Epidermal melanocyte (primary cell): ENCODE measurements around the gene TTC16.
"Not testable (repeated sequence)": the region's sequence is repeated elsewhere in the genome, so short reads cannot be mapped to it uniquely, and the experiment has no call there.

Experiments used
- DNase-seq: peaks from one replicate; pipeline ENCODE4 v3.0.0; 2011; ENCODE audit warnings: low spot score; ENCODE audit not compliant: insufficient read length

The TTC16 gene

GRCh38 chr9:127739614-127740330 lies 23.9 kb downstream of the TTC16 start:
- no peak for DNase-seq

DNA sequence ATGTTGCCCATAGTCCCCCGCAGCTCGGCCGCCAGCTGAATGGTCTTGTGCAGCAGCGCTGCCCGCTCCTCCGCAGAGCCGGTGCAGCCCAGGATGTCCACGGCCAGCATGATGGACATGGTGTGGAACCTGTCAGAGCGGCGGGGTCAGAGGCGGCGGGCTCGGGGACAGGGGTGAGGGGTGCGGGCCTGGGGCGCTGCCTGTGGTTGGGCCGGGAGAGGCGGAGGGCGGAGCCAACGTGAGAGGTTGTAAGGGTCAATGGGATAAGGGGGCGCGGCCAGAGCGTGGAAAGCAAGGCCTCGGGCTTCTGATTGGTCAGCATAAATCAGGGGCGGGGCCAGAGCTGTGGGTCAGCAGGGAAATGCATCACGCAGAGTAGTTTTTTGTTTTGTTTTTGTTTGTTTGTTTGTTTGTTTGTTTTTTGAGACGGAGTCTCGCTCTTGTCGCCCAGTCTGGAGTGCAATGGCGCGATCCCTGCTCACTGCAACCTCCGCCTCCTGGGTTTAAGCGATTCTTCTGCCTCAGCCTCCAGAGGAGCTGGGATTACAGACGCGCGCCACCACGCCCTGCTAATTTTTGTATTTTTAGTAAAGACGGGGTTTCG lies 26.1 kb downstream of the TTC16 start:
- DNase-seq = peak; percentile 74

- peak; percentile 86 for DNase-seq
Observed at GRCh38 chr9:127742435-127743088, 26.7 kb downstream of the TTC16 start.

DNA sequence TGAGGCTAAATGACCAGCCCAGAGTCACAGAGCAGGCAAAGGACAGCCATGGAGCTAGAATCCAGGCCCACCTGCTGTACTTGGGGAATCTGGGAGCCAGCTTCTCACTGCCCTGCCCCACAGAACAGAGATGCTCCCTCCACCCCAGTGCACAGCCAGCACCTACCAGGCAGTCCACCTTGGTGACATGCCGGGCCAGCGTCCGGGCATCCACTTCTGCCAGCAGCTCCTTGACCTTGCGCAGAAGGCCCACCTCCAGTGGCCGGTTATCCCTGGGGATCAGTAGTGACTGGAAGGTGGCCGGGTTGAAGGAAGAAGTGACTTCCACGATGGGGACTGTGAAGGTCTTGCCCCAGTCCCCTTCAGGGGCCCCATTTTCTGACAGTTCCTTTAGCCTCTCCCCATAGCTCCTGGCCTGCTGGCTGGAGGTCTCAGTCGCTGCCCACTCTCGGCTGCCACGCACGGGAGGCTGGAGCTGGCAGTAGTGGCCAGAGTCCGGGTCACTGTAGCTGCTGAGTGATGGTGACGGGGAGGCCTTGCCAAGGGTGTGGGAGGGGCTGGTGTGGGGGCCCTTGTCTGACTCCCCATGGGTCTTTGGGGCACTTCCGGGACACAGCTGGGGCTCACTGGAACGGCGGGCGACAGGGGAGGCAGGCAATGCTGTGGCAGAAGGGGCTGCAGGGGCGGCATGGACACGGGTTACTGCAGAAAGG lies 28.7 kb downstream of the TTC16 start:
- DNase-seq = no peak

DNA sequence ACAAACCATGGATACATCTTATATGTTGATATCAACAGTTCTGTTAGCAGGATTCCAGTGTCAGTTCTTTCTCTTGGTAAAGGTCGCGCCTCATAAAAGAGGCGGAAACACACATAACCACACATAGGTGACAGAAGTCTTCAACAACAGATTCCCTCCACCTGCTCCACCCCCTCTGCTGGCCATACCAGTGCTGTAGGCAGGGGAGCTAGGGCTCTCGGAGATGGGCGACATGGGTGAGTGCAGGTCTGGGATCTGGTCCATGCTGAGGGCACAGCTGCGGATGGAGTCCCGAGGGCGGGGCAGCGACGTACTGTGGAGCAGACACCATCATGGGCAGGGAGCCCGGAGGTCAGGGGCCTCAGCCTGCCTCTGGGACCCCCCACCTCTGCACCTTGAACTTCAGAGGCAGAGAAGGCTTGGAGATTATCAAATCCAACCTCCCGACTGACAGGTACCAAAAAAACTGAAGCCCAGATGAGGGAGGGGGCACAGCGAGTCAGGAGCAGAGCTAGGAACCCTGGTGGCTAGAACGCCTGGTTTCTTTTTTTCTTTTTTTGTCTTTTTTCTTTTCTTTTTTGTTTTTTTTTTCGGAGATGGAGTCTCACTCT lies 31.2 kb downstream of the TTC16 start:
- no peak for DNase-seq

GRCh38 chr9:127749090-127749787 lies 33.4 kb downstream of the TTC16 start:
- DNase-seq = no peak

DNA sequence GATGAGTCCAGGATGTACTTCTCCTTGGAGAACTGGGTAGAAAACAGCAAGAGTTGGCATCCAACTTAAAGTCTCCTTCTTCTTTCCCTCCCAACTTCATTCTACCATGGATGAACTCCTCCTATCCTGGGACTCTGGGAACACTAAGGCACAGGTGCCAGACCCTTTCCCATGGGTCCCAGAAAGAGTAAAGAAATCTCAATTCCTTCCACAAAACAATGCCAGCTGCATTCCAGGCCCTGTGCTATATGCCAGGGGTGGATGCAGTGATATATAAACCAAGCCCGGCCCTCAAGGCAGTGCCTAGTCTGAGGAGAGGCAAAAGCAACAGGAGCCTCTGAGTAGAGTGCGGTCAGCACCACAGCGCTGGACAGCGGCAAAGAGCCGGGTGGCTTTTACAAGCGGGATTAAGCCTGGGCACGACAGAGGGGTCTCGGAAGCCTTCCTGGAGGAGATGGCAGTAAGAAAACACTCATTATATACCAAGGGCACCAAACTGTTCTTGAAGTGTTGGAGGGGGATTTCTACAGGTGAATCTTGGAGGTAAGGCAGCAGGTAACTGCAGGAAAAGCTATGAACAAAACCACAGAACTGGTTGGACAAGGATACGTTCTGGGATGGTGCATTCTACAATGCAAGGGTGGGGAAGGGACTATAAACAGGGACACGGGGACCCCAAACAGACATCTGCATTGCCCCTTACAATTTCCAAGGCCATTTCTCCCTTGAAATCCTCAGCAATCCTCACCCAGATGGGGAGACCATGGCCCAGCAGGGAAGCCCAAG lies 35.6 kb downstream of the TTC16 start:
- DNase-seq = peak; percentile 63

- DNase-seq = no peak
Observed at GRCh38 chr9:127753148-127753547, 37.3 kb downstream of the TTC16 start.

- DNase-seq = no peak
Observed at GRCh38 chr9:127753622-127754021, 37.7 kb downstream of the TTC16 start.

DNA sequence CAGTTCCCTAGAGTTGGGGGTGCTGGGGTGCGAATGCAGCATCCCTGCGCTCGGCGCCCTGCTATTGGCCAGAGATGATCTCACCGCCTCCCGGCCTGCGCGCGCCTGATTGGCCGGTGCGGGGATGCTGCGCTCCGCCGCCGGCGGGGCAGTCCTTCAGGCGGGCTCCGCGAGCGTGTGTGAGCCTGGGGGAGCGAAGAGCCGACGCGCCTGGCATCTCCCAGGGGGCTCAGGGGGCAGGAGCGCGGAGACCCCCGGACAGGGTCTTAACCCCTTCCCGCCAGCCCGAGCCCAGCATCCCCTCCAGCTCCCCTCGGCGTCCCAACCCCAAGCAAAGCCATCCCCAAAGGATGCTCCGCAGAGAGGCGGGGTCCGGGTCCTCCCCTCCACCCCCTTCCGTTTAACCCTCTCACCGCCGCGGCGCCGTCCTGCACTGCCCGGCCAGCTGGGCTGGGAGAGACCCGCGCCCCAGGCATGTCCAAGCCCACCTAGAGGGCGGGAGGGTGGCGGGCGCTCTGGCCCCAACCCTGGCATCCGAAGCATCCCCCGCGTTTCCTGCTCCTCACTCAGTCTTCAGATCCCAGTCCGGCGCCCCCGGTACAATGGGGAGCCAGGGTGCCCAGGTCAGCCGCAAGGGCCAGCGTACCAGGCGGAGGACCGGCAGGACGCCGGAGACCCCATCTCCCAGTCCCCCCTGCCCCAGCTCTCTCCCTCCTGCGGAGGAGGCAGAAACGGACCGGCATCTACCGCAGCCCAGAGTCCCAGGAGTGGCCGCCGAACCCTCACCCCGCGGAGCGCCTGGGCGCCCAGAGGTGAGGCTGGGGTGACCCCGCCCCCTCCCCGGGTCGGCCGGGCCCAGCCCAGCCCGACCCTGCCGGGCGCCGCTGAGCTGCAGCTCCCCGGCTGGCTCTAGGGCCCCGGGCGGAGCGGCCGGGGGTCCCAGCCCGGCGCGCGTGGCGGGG lies 38.5 kb downstream of the TTC16 start:
- no peak for DNase-seq

DNA sequence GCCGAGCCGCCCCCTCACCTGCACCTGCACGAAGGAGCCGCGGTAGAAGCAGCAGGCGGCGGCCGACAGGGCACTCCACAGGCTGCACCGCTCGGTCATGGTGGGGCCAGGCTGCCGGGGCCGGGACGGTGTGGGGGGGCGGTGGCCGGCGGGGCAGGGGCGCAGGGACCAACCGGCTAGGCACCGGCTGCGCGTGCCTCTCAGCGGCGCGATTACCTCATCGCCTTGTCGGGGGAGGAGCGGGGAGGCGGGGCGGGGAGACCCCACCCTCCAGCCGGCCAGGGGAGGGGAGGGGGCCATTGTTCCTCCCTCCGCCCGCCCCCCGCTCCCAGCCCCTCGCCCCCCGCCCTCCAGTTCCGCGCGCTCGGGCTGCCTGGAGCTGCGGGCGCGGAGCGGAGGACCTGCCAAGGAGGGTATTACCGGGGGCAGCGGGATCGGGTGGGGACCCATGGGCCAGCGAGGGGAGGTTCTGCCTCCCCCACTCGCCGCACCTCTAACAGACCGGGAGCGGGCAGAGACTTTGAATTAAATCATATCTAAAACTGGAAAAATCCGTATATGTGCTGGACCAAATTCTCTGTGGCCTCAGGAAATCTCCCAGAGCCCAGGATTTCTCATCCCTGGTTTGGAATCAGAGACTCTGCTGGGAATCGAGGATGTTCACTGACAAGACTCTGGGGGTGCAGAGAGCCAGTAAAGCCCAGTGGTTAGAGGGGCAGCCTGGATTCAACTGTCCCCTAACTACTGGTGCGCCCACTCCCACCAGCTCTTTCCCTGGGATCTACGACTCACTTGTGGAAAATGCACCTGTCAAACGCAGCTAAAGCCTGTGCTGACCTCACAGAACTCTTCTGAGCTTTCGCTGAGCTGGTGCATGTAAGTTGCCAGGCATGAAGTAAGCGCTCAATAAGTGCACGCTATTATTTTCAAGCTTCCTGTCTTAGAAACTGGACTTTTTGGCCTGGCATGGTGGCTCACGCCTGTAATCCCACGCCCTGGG lies 39.5 kb downstream of the TTC16 start:
- no peak for DNase-seq

- DNase-seq = no peak
Observed at GRCh38 chr9:127756233-127756632, 40.4 kb downstream of the TTC16 start.

DNA sequence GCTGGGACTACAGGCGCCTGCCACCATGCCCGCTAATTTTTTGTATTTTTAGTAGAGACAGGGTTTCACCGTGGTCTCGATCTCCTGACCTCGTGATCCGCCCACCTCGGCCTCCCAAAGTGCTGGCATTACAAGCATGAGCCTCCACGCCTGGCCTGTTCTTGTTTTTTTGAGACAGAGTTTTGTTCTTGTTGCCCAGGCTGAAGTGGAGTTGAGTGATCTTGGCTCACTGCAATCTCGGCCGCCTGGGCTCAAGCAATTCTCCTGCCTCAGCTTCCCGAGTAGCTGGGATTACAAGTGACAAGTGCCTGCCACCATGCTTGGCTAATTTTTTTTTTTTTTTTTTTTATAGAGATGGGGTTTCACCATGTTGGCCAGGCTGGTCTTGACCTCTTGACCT lies 40.9 kb downstream of the TTC16 start:
- DNase-seq = not testable (repeated sequence)

GRCh38 chr9:127758843-127759242 lies 43.0 kb downstream of the TTC16 start:
- no peak for DNase-seq

DNA sequence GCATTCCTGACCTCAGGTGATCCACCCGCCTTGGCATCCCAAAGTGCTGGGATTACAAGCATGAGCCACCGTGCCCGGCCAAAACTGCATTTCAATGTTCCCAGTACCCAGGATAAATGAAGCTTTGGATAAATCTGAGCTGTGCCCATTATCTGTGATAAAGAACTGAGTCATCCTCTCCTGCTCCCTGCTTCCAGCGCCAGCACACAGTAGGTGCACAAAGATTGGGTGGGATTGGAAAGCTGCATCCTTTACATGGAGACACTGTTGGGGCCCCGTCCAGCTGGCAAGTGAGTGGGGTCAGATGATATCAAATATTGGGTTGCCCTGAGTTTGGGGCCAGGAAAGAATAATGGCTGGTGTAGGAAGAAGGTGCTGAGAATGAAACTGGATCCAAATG lies 45.2 kb downstream of the TTC16 start:
- no peak for DNase-seq

- no peak for DNase-seq
Observed at GRCh38 chr9:127761491-127761956, 45.6 kb downstream of the TTC16 start.

DNA sequence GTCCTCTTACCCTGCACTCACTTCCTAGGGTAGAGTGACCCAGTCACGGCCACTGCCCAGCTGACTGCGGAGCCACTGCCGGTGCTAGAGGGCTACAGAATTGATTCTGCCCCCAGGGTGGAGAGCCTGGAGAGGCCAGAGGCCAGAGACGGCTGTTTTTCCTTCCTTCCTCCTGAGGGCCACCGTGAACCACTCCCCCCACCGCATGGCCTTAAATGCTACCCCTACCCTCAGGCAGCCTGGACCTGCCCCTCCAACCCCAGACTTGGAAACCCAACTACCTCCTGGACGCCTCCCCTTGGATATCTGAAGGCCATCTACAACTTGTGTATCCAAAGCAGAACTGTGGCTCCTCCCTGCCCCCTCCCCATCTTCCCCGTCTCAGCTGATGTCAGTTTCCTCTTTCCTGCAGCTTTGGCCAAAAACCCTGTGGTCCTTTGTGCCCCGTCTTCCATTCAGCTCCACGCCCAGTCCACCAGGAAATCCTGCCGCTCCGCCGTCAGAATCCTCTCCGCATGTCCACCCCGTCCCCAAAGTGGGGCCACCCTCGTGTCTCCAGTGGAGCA lies 46.3 kb downstream of the TTC16 start:
- DNase-seq = no peak
